ENCODE results near the gene RPTOR.

GRCh38 chr17:80667462-80668277 lies 123.0 kb downstream of the RPTOR start:
- TF ChIP-seq, protein P1, sequence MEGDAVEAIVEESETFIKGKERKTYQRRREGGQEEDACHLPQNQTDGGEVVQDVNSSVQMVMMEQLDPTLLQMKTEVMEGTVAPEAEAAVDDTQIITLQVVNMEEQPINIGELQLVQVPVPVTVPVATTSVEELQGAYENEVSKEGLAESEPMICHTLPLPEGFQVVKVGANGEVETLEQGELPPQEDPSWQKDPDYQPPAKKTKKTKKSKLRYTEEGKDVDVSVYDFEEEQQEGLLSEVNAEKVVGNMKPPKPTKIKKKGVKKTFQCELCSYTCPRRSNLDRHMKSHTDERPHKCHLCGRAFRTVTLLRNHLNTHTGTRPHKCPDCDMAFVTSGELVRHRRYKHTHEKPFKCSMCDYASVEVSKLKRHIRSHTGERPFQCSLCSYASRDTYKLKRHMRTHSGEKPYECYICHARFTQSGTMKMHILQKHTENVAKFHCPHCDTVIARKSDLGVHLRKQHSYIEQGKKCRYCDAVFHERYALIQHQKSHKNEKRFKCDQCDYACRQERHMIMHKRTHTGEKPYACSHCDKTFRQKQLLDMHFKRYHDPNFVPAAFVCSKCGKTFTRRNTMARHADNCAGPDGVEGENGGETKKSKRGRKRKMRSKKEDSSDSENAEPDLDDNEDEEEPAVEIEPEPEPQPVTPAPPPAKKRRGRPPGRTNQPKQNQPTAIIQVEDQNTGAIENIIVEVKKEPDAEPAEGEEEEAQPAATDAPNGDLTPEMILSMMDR (IDR thresholded peaks at IDR 0.05; ENCODE audit: borderline replicate concordance, extremely low read depth, low read length, poor library complexity, severe bottlenecking), result no peak
- TF ChIP-seq EZH2 (IDR thresholded peaks at IDR 0.05; ENCODE audit: borderline replicate concordance, low read depth, low read length, severe bottlenecking), result no peak
